OCI-LY1 (cell line): ENCODE results near the gene ABCG2.

ENCODE experiments used
- H2AFZ ChIP-seq: fragments of 200-600 bp; sonication (generic), shearing (Covaris generic); 2 replicates; pipeline ENCODE4 v1.6.0; 2014; ENCODE audit warnings: antibody characterized with exemption, mild to moderate bottlenecking, low read length
- H3F3A ChIP-seq: fragments of 200-600 bp; sonication (generic), shearing (Covaris generic); 2 replicates; pipeline ENCODE4 v1.6.0; 2014; ENCODE audit warnings: mild to moderate bottlenecking, antibody characterized with exemption, low read length, moderate library complexity; ENCODE audit not compliant: insufficient read depth
- H3K27ac ChIP-seq: fragments of 200-600 bp; sonication (generic); 2 replicates; pipeline ENCODE4 v1.5.1; 2014; ENCODE audit warnings: low read length, mixed run types, mild to moderate bottlenecking, low read depth; ENCODE audit not compliant: poor library complexity, severe bottlenecking
- H3K27me3 ChIP-seq: fragments of 200-600 bp; sonication (generic); 2 replicates; pipeline ENCODE4 v1.6.0; 2014; ENCODE audit warnings: antibody characterized with exemption, mild to moderate bottlenecking, low read length, moderate library complexity; ENCODE audit not compliant: insufficient read depth
- H3K36me3 ChIP-seq: fragments of 200-600 bp; sonication (generic); 2 replicates; pipeline ENCODE4 v1.6.1; 2014; ENCODE audit warnings: mild to moderate bottlenecking, antibody characterized with exemption, low read length, moderate library complexity, mixed read lengths; ENCODE audit not compliant: insufficient read depth
- H3K4me1 ChIP-seq: fragments of 200-600 bp; sonication (generic); 2 replicates; pipeline ENCODE4 v1.5.1; 2014; ENCODE audit warnings: mild to moderate bottlenecking, low read length, moderate library complexity; ENCODE audit not compliant: insufficient read depth, severe bottlenecking
- H3K4me2 ChIP-seq: fragments of 200-600 bp; sonication (generic), shearing (Covaris generic); 2 replicates; pipeline ENCODE4 v1.6.1; 2014; ENCODE audit warnings: low read length
- H3K4me3 ChIP-seq: fragments of 200-600 bp; sonication (generic); 2 replicates; pipeline ENCODE4 v1.5.1; 2014; ENCODE audit warnings: low read length, low read depth, mild to moderate bottlenecking, mixed read lengths; ENCODE audit not compliant: poor library complexity, severe bottlenecking
- H3K79me2 ChIP-seq: fragments of 200-600 bp; shearing (Covaris generic); 2 replicates; pipeline ENCODE4 v1.6.1; 2016; ENCODE audit warnings: mixed run types, low read length, mixed read lengths; ENCODE audit not compliant: insufficient read depth
- H3K9ac ChIP-seq: fragments of 200-600 bp; sonication (generic), shearing (Covaris generic); 2 replicates; pipeline ENCODE4 v1.6.1; 2014; ENCODE audit warnings: mild to moderate bottlenecking, low read length, mixed read lengths
- H3K9me2 ChIP-seq: fragments of 200-600 bp; sonication (generic), shearing (Covaris generic); 2 replicates; pipeline ENCODE4 v1.6.1; 2014; ENCODE audit warnings: low read depth, mild to moderate bottlenecking, low read length, mixed read lengths
- H3K9me3 ChIP-seq: fragments of 200-600 bp; shearing (Covaris generic); 2 replicates; pipeline ENCODE4 v1.6.1; 2014; ENCODE audit warnings: low read length, mixed read lengths
- H4K20me1 ChIP-seq: fragments of 200-600 bp; sonication (generic), shearing (Covaris generic); 2 replicates; pipeline ENCODE4 v1.6.0; 2016; ENCODE audit warnings: mild to moderate bottlenecking, low read length; ENCODE audit not compliant: insufficient read depth
- CTCF ChIP-seq: fragments of 200-600 bp; sonication (generic), shearing (Covaris generic); IDR thresholded peaks from 2 replicates; pipeline ENCODE4 v1.5.1; 2017; ENCODE audit warnings: mild to moderate bottlenecking, antibody characterized with exemption, low read length, moderate library complexity, mixed read lengths
- EZH2 ChIP-seq: fragments of 200-600 bp; sonication (generic), shearing (Covaris generic); IDR thresholded peaks from 2 replicates; pipeline ENCODE4 v1.8.0; 2017; ENCODE audit warnings: borderline replicate concordance, mixed run types, mild to moderate bottlenecking, antibody characterized with exemption, low read length, moderate library complexity, mixed read lengths

Gene ABCG2

GRCh38 chr4:88179261-88179660 lies 20.8 kb upstream of the ABCG2 start:
- no peak overlapping the region for H3K4me2 ChIP-seq
- H4K20me1 ChIP-seq = no peaks in the 10 kb centered on the region
- no peak overlapping the region for H3K4me3 ChIP-seq
- no peak overlapping the region for H3K9ac ChIP-seq
- no peaks in the 10 kb centered on the region for H3F3A ChIP-seq
- no peaks in the 10 kb centered on the region for H3K36me3 ChIP-seq
- no peak overlapping the region for H2AFZ ChIP-seq
- H3K27ac ChIP-seq = no peak overlapping the region
- H3K9me2 ChIP-seq = no peaks in the 10 kb centered on the region
- no peaks in the 10 kb centered on the region for H3K27me3 ChIP-seq
- no peaks in the 10 kb centered on the region for H3K79me2 ChIP-seq
- no peaks in the 10 kb centered on the region for H3K9me3 ChIP-seq
- TF ChIP-seq CTCF (no peak), EZH2 (no peak)
- no peaks in the 10 kb centered on the region for H3K4me1 ChIP-seq

DNA sequence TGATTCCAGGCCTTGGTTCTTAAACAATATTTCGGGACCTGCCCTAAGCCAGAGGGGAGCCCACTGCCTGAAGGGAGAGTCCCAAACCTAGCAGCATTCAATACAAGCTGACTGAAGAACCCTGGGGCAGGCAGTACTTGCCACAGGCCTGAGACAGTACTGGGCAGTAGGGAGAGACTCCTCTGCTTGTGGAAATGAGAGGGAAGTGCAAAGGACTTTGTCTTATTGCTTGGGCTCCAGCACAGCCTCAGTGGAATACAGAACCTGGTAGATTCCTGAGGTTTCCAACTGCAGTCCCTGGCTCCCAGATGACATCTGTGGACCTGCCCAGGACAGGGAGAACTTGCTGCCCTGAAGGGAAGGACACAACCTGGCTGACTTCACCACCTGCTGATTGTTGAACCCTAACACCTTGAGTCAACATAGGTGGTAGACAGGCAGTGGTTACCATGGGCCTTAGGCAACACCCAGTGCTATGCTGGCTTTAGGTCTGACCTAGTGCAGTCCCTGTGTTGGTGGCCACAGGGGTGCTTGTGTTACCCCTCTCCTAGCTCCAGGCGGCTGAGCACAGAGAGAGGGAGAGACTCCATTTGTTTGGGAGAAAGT lies 20.3 kb upstream of the ABCG2 start:
- H3K4me2 ChIP-seq = no peak overlapping the region

DNA sequence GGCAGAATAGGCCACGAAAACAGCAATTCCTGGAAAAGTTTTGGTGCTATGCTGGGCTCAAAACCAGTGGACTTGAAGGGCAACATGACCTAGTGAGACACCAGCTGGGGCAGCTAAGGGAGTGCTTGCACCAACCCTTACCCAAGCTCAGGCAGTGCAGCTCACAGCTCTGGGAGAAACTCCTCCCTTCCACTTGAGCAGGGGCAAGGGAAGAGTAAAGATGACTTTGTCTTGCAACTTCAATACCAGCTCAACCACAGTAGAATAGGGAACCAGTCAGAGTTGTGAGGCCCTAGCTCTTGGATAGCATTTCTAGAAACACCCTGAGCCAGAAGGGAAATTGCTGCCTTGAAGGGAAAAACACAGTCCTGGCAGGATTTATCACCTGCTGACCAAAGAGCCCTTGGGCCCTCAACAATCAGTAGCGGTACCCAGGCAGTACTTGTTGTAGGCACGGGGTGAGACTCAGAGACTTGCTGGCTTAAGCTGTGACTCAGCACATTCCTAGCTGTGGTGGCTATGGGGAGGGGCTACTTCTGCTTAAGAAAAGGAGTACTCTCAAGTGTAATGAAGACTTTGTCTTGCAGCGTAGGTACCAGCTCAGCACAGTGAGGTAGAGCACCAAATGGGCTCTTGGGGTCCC lies 19.7 kb upstream of the ABCG2 start:
- Histone ChIP-seq H2AFZ (no peak overlapping the region), H3K79me2 (no peaks in the 10 kb centered on the region), H3K9me2 (no peaks in the 10 kb centered on the region), H3F3A (no peaks in the 10 kb centered on the region), H3K36me3 (no peaks in the 10 kb centered on the region), H3K4me2 (no peak overlapping the region), H3K9ac (no peak overlapping the region), H3K27me3 (no peaks in the 10 kb centered on the region), H3K27ac (no peak overlapping the region), H3K9me3 (no peaks in the 10 kb centered on the region), H3K4me3 (no peak overlapping the region), H4K20me1 (no peaks in the 10 kb centered on the region), H3K4me1 (no peaks in the 10 kb centered on the region)
- TF ChIP-seq CTCF (no peak), EZH2 (no peak)

More for the DNA sequence above, 20.3 kb upstream of the ABCG2 start:
- Histone ChIP-seq H3K4me3 (no peak overlapping the region), H3K9me3 (no peaks in the 10 kb centered on the region), H2AFZ (no peak overlapping the region), H3K4me1 (no peaks in the 10 kb centered on the region), H3K9me2 (no peaks in the 10 kb centered on the region), H3K9ac (no peak overlapping the region), H4K20me1 (no peaks in the 10 kb centered on the region), H3K36me3 (no peaks in the 10 kb centered on the region), H3F3A (no peaks in the 10 kb centered on the region), H3K79me2 (no peaks in the 10 kb centered on the region), H3K27me3 (no peaks in the 10 kb centered on the region), H3K27ac (no peak overlapping the region)
- no peak for TF ChIP-seq EZH2
- TF ChIP-seq CTCF = no peak
